ENCODE data around the gene ST3GAL4. TPM values are rescaled to one million over a fixed set of nuclear protein-coding genes. Genes with fewer than 3 reads are reported as not detected.
"Not testable (repeated sequence)": the region's sequence is repeated elsewhere in the genome, so short reads cannot be mapped to it uniquely, and the experiment has no call there.

The ST3GAL4 gene
- total RNA-seq, 2 experiments from 2014 or later = 14.3 to 18.8 TPM

DNA sequence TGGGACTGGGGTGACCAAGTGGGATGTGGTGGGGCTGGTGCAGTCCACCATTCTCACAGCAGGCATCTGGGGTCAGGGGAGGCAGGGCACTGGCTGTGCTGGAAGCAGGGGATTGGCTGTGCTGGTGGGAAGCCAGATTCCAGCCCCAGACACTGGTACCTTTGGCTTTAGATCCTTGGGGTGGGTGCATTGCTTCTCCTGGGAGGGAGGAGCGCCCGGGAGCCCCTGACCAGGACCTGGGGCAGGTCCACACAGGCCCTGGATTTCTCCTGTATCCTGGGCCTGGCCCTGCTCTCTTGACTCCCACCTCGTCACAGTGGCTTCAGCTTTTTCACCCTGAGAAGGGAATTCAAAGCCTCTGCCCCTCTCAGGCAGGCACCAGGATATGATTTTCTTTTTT lies 38.5 kb downstream of the ST3GAL4 start:
- Histone ChIP-seq H3K36me3 (ENCODE audit: insufficient read depth, low read length) (no peaks in the 10 kb centered on the region), H4K20me1 (ENCODE audit: insufficient read depth, low read length) (no peaks in the 10 kb centered on the region), H3K9me2 (ENCODE audit: insufficient read depth, low read length) (no peaks in the 10 kb centered on the region), H3K27ac (ENCODE audit: low read depth, low read length, poor library complexity, severe bottlenecking) (no peak overlapping the region), H3K9me3 (ENCODE audit: low read length) (no peaks in the 10 kb centered on the region), H3K4me2 (ENCODE audit: low read length) (no peak overlapping the region), H3K79me2 (ENCODE audit: insufficient read depth, low read depth, low read length) (no peaks in the 10 kb centered on the region), H3K4me1 (ENCODE audit: insufficient read depth, low read length, poor library complexity, severe bottlenecking) (peaks cover 17% of the 10 kb centered on the region), H2AFZ (ENCODE audit: low read length) (no peak overlapping the region), H3K4me3 (ENCODE audit: low read depth, low read length, poor library complexity, severe bottlenecking) (no peak overlapping the region)
- no peak for TF ChIP-seq EZH2phosphoT487 (IDR thresholded peaks at IDR 0.05; ENCODE audit: borderline replicate concordance, low read depth, low read length)
- TF ChIP-seq, protein P1, sequence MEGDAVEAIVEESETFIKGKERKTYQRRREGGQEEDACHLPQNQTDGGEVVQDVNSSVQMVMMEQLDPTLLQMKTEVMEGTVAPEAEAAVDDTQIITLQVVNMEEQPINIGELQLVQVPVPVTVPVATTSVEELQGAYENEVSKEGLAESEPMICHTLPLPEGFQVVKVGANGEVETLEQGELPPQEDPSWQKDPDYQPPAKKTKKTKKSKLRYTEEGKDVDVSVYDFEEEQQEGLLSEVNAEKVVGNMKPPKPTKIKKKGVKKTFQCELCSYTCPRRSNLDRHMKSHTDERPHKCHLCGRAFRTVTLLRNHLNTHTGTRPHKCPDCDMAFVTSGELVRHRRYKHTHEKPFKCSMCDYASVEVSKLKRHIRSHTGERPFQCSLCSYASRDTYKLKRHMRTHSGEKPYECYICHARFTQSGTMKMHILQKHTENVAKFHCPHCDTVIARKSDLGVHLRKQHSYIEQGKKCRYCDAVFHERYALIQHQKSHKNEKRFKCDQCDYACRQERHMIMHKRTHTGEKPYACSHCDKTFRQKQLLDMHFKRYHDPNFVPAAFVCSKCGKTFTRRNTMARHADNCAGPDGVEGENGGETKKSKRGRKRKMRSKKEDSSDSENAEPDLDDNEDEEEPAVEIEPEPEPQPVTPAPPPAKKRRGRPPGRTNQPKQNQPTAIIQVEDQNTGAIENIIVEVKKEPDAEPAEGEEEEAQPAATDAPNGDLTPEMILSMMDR (conservative IDR thresholded peaks at IDR 0.05; ENCODE audit: low read length) = no peak
- intact Hi-C loops (cut with micrococcal nuclease; ENCODE audit: unreplicated experiment) = no loop called here
- no peak for DNase-seq (ENCODE audit: low spot score)
- no TSS peak for BruUV-seq (replicated peaks)
- ChIA-PET CTCF (ENCODE audit: unreplicated experiment) (no interaction called here), POLR2A (interaction anchor here (0.7 to 1.2 kb wide), 2 partner anchors 25 to 59 kb away, joined by 3 read pairs; no protein-coding TSS in a partner anchor)

DNA sequence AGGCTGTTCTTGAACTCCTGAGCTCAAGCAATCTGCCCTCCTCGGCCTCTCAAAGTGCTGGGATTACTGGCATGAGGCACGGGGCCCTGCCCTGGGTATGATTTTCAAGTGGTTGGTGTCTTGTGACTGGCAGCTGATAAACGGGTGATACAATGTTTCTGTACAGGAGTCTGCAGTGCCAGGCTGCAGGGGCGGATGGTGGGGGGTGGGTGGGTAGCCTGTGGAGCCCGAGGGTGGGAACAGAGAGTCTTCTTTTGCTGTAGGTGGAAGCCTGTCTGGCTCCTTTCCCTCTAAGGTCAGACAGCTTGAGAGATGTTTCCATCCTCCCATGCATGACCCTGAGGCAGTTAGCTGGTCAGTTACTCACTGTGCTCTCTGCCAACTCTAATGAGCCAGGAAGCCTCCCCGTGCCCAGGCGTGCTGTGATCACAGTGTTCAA lies 39.2 kb downstream of the ST3GAL4 start:
- CTCF ChIA-PET (ENCODE audit: unreplicated experiment); intact Hi-C loops (cut with micrococcal nuclease; ENCODE audit: unreplicated experiment): not testable (repeated sequence)

DNA sequence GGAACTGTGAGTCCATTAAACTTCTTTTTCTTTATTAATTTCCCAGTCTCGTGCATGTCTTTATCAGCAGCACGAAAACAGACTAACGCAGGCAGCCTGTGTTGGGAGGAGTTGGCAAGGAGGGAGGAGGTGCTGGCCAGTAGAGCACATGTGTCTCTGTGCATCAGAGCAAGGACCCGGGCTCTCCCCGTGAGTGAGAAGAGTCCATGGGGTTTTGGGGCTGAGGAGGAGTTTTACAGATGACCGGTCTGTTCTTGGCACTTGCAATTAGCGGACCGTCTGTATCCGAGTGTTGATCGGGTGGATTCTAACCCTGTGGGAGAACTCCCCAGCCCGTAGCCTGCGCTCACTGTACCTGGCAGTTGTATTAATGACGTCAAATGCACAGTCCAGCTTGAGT lies 40.3 kb downstream of the ST3GAL4 start:
- H3K9me2 ChIP-seq (ENCODE audit: insufficient read depth, low read length); H3K9me3 ChIP-seq (ENCODE audit: low read length); H4K20me1 ChIP-seq (ENCODE audit: insufficient read depth, low read length); intact Hi-C loops (cut with micrococcal nuclease; ENCODE audit: unreplicated experiment); POLR2A ChIA-PET; H2AFZ ChIP-seq (ENCODE audit: low read length); BruUV-seq (replicated peaks); H3K4me3 ChIP-seq (ENCODE audit: low read depth, low read length, poor library complexity, severe bottlenecking); CTCF ChIA-PET (ENCODE audit: unreplicated experiment); H3K79me2 ChIP-seq (ENCODE audit: insufficient read depth, low read depth, low read length); H3K4me2 ChIP-seq (ENCODE audit: low read length); H3K36me3 ChIP-seq (ENCODE audit: insufficient read depth, low read length); H3K27ac ChIP-seq (ENCODE audit: low read depth, low read length, poor library complexity, severe bottlenecking); DNase-seq (ENCODE audit: low spot score): not testable (repeated sequence)
- H3K4me1 ChIP-seq (ENCODE audit: insufficient read depth, low read length, poor library complexity, severe bottlenecking) = peaks cover 17% of the 10 kb centered on the region

More for the DNA sequence above, 39.2 kb downstream of the ST3GAL4 start:
- H3K9me2 ChIP-seq (ENCODE audit: insufficient read depth, low read length); DNase-seq (ENCODE audit: low spot score); H3K27ac ChIP-seq (ENCODE audit: low read depth, low read length, poor library complexity, severe bottlenecking); H2AFZ ChIP-seq (ENCODE audit: low read length); H3K9me3 ChIP-seq (ENCODE audit: low read length); H3K36me3 ChIP-seq (ENCODE audit: insufficient read depth, low read length); H3K79me2 ChIP-seq (ENCODE audit: insufficient read depth, low read depth, low read length); BruUV-seq (replicated peaks); H4K20me1 ChIP-seq (ENCODE audit: insufficient read depth, low read length); H3K4me3 ChIP-seq (ENCODE audit: low read depth, low read length, poor library complexity, severe bottlenecking); H3K4me2 ChIP-seq (ENCODE audit: low read length): not testable (repeated sequence)
- H3K4me1 ChIP-seq (ENCODE audit: insufficient read depth, low read length, poor library complexity, severe bottlenecking) = peaks cover 17% of the 10 kb centered on the region
- POLR2A ChIA-PET = interaction anchor here (0.6 to 0.7 kb wide), 2 partner anchors 60 to 78 kb away, joined by 3 read pairs; no protein-coding TSS in a partner anchor

DNA sequence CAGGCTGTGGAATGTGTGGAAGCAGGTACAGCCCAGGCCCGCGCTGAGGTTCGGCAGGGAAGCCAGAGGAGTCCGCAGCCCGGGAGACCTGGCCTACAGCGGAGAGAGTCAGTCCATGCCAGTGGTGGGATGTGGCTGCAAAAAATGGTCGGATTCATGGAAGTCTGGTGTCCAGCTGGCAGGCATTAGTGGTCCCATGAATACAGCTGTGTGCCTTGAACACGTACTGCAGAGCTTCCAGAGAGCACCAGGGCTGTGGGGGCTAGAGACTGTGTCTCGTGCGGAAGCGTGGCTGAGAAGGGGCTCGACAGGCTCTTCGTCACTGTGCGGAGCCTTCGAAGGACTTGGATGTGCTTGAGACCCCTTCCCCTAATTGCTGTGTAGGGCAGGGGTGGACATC lies 40.8 kb downstream of the ST3GAL4 start:
- CTCF ChIA-PET (ENCODE audit: unreplicated experiment); H3K4me3 ChIP-seq (ENCODE audit: low read depth, low read length, poor library complexity, severe bottlenecking); POLR2A ChIA-PET; H3K4me2 ChIP-seq (ENCODE audit: low read length); H4K20me1 ChIP-seq (ENCODE audit: insufficient read depth, low read length); H3K9me2 ChIP-seq (ENCODE audit: insufficient read depth, low read length); H3K9me3 ChIP-seq (ENCODE audit: low read length); BruUV-seq (replicated peaks); H3K27ac ChIP-seq (ENCODE audit: low read depth, low read length, poor library complexity, severe bottlenecking); H3K36me3 ChIP-seq (ENCODE audit: insufficient read depth, low read length); intact Hi-C loops (cut with micrococcal nuclease; ENCODE audit: unreplicated experiment); H3K79me2 ChIP-seq (ENCODE audit: insufficient read depth, low read depth, low read length); H2AFZ ChIP-seq (ENCODE audit: low read length); DNase-seq (ENCODE audit: low spot score): not testable (repeated sequence)
- H3K4me1 ChIP-seq (ENCODE audit: insufficient read depth, low read length, poor library complexity, severe bottlenecking) = peaks cover 17% of the 10 kb centered on the region

Data from OCI-LY7 (cell line).